HepG2 (cell line): ENCODE measurements around the gene CCDC102B. TPM values are rescaled to one million over a fixed set of nuclear protein-coding genes. Genes with fewer than 3 reads are reported as not detected.
"Not testable (repeated sequence)": the region's sequence is repeated elsewhere in the genome, so short reads cannot be mapped to it uniquely, and the experiment has no call there.

Experiments used
- ATAC-seq: fragments of 200-7000 bp; cut with Tn5 transposase; 3 replicates; pipeline ENCODE4 v1.9.1; 2020; ENCODE audit warnings: mild to moderate bottlenecking, moderate library complexity
- BruUV-seq: library from RNA; stranded (reverse); fragments of 400-500 nt; replicated peaks from 2 replicates; lab custom pipeline; 2021; lab: Mats Ljungman, UMichigan
- CTCF ChIA-PET: fragments of 300-600 bp; formaldehyde crosslinking; extraction: SDS; loops from one replicate; lab custom pipeline; 2021; ENCODE audit warnings: low total read pairs, inconsistent platforms, low intra/inter-chr PET ratio; lab: Yijun Ruan, JAX
- POLR2A ChIA-PET: fragments of 350-600 bp; sonication (Branson Sonifier 250); formaldehyde crosslinking; loops from one replicate; lab custom pipeline; 2020; ENCODE audit warnings: antibody characterized with exemption, inconsistent platforms; lab: Yijun Ruan, JAX
- DNase-seq: peaks from one replicate; pipeline ENCODE4 v3.0.0-alpha.2; 2015; ENCODE audit warnings: low spot score
- FAIRE-seq: peaks from 3 replicates; lab custom pipeline; 2011; peaks lifted over from hg19 to GRCh38; lab: Jason Lieb, UNC
- H2AFZ ChIP-seq: one replicate; pipeline ENCODE4 v1.6.1; 2011; ENCODE audit warnings: low read length, inconsistent platforms
- H3K27ac ChIP-seq: fragments of 300-600 bp; 3 replicates; pipeline ENCODE4 v1.8.0; 2011; ENCODE audit warnings: mixed run types, mild to moderate bottlenecking, mixed read lengths, low read length, inconsistent platforms; ENCODE audit not compliant: insufficient read depth; ENCODE audit errors: extremely low read length
- H3K27me3 ChIP-seq, 2 experiments: fragments of 200-600 bp in 1 of 2; 2 replicates in 1 of 2; 3 replicates in 1 of 2; pipeline versions ENCODE4 v1.6.0 to v1.8.0; 2011; ENCODE audit warnings: low read length in 2 of 2, mild to moderate bottlenecking in 2 of 2, moderate library complexity in 2 of 2, inconsistent platforms in 1 of 2; ENCODE audit not compliant: insufficient read depth in 2 of 2, control insufficient read depth in 1 of 2
- H3K36me3 ChIP-seq, 2 experiments: fragments of 200-600 bp in 1 of 2; replicated peaks in 1 of 2; 2 replicates in 1 of 2; 3 replicates in 1 of 2; pipeline versions ENCODE4 v1.5.1 to v1.8.0; 2011; ENCODE audit warnings: low read length in 2 of 2, inconsistent platforms in 1 of 2; ENCODE audit not compliant: insufficient read depth in 2 of 2, control insufficient read depth in 1 of 2
- H3K4me1 ChIP-seq: 2 replicates; pipeline ENCODE4 v1.5.1; 2012; ENCODE audit warnings: low read length, inconsistent platforms; ENCODE audit not compliant: insufficient read depth
- H3K4me2 ChIP-seq: 2 replicates; pipeline ENCODE4 v1.6.0; 2011; ENCODE audit warnings: low read depth, low read length, inconsistent platforms
- H3K4me3 ChIP-seq, 3 experiments: fragments of 200-600 bp in 1 of 3; sonication (generic), shearing (Covaris generic) in 1 of 3; replicated peaks in 1 of 3; 2 replicates each; pipeline ENCODE4 v1.5.1; 2011 to 2016; ENCODE audit warnings: low read length in 3 of 3, inconsistent platforms in 2 of 3, low read depth in 2 of 3, mild to moderate bottlenecking in 2 of 3, control low read depth in 1 of 3, mixed read lengths in 1 of 3; ENCODE audit not compliant: insufficient read depth in 1 of 3
- H3K79me2 ChIP-seq: one replicate; pipeline ENCODE4 v1.6.1; 2011; ENCODE audit warnings: low read length, inconsistent platforms; ENCODE audit not compliant: insufficient read depth
- H3K9ac ChIP-seq: 2 replicates; pipeline ENCODE4 v1.6.0; 2011; ENCODE audit warnings: mild to moderate bottlenecking, low read depth, low read length, inconsistent platforms; ENCODE audit not compliant: insufficient read depth
- H3K9me3 ChIP-seq: 2 replicates; pipeline ENCODE4 v1.5.1; 2012; ENCODE audit warnings: mild to moderate bottlenecking, low read length
- H4K20me1 ChIP-seq: 2 replicates; pipeline ENCODE4 v1.6.0; 2011; ENCODE audit warnings: inconsistent platforms, mild to moderate bottlenecking, low read length, moderate library complexity; ENCODE audit not compliant: insufficient read depth
- HNF1A ChIP-seq, 2 experiments: sonication (generic) in 1 of 2; formaldehyde crosslinking in 1 of 2; IDR thresholded peaks; 2 replicates each; pipeline versions ENCODE4 v1.4.0 to v1.6.1; 2016 to 2020; ENCODE audit warnings: borderline replicate concordance in 1 of 2, low read depth in 1 of 2, mild to moderate bottlenecking in 1 of 2, missing genetic modification reagents in 1 of 2
- KDM3A ChIP-seq: IDR thresholded peaks from 2 replicates; pipeline ENCODE4 v1.6.1; 2018; ENCODE audit warnings: low read depth, missing compliant biosample characterization
- MAF1 ChIP-seq: sonication (generic); formaldehyde crosslinking; IDR thresholded peaks from 2 replicates; pipeline ENCODE4 v1.5.0; 2020; ENCODE audit warnings: missing genetic modification reagents, borderline replicate concordance
- MLXIP ChIP-seq: sonication (generic); formaldehyde crosslinking; IDR thresholded peaks from 2 replicates; pipeline ENCODE4 v1.9.0; 2021; ENCODE audit warnings: missing genetic modification reagents, borderline replicate concordance
- PCBP1 ChIP-seq: fragments of 200-400 bp; formaldehyde crosslinking; IDR thresholded peaks from 2 replicates; pipeline ENCODE4 v1.6.1; 2017; ENCODE audit warnings: mild to moderate bottlenecking, low read depth, low read length, borderline replicate concordance
- ZNF138 ChIP-seq: sonication (generic); formaldehyde crosslinking; IDR thresholded peaks from 2 replicates; pipeline ENCODE4 v1.5.0; 2020; ENCODE audit warnings: mild to moderate bottlenecking, low read depth, missing genetic modification reagents
- ZNF282 ChIP-seq: fragments of 450-650 bp; IDR thresholded peaks from 2 replicates; pipeline ENCODE4 v1.6.1; 2018; ENCODE audit not compliant: partially characterized antibody
- WGBS: methylation state at CpG from one replicate; pipeline ENCODE4 v1.1.6; 2017; ENCODE audit warnings: low lambda C conversion rate; 5-methylcytosine and 5-hydroxymethylcytosine counted together
- in situ Hi-C: cut with HindIII; loops from 2 replicates; pipeline ENCODE4 v1.10.0; 2017; ENCODE audit warnings: low pct_unique_long_range_greater_than_20kb; ENCODE audit not compliant: extremely low pct_ligation_motif_present
- intact Hi-C: fragments of 100-400 bp; cut with micrococcal nuclease; formaldehyde crosslinking; loops from one replicate; pipeline ENCODE4 v1.10.0; 2022; ENCODE audit not compliant: unreplicated experiment
- polyA plus RNA-seq, 8 experiments: library from polyadenylated mRNA; depleted of rRNA in 3 of 8; stranded (reverse) in 7 of 8; unstranded in 1 of 8; fragments of >200 nt; fragmentation: Illumina TruSeq in 4 of 8; extraction: Trizol in 4 of 8; gene quantifications; 2 replicates each; pipeline versions ENCODE4 v1.2.1 to v1.2.3, GENCODE V29; 2011 to 2016; ENCODE audit warnings: low read depth in 4 of 8, missing spikeins in 1 of 8, mixed read lengths in 1 of 8; ENCODE audit not compliant: insufficient read depth in 1 of 8
- total RNA-seq, 5 experiments: library from RNA; depleted of rRNA; stranded (reverse); fragments of >200 nt; fragmentation: Illumina TruSeq; extraction: Trizol; gene quantifications; 2 replicates each; pipeline ENCODE4 v1.2.3, GENCODE V29; 2016; ENCODE audit warnings: low read depth in 1 of 5
- TF ChIP-seq, protein P1 (sequence below): sonication (generic); formaldehyde crosslinking; IDR thresholded peaks from 2 replicates; pipeline ENCODE4 v1.5.1; 2020; ENCODE audit warnings: missing genetic modification reagents, mild to moderate bottlenecking, borderline replicate concordance

Gene CCDC102B
- total and polyA plus RNA-seq, 2 of the 13 experiments (the other 11 are each of a cell fraction or from before 2014, with no cell fraction given), result 2.3 to 3.7 TPM

GRCh38 chr18:68942230-68942629 is 144.3 kb downstream of the CCDC102B start (continued):
- TF ChIP-seq, protein P1, sequence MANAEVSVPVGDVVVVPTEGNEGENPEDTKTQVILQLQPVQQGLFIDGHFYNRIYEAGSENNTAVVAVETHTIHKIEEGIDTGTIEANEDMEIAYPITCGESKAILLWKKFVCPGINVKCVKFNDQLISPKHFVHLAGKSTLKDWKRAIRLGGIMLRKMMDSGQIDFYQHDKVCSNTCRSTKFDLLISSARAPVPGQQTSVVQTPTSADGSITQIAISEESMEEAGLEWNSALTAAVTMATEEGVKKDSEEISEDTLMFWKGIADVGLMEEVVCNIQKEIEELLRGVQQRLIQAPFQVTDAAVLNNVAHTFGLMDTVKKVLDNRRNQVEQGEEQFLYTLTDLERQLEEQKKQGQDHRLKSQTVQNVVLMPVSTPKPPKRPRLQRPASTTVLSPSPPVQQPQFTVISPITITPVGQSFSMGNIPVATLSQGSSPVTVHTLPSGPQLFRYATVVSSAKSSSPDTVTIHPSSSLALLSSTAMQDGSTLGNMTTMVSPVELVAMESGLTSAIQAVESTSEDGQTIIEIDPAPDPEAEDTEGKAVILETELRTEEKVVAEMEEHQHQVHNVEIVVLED (CRISPR knock-in tag), result no peak
- TF ChIP-seq HNF1A (IDR thresholded peaks at IDR 0.05; ENCODE audit: low read depth), result no peak
- TF ChIP-seq HNF1A (CRISPR knock-in tag; IDR thresholded peaks at IDR 0.05; ENCODE audit: borderline replicate concordance), result no peak
- no peak for TF ChIP-seq KDM3A (CRISPR knock-in tag)
- TF ChIP-seq ZNF282, result no peak
- TF ChIP-seq PCBP1, result no peak
- no peak for TF ChIP-seq MLXIP (CRISPR knock-in tag)
- no peak for TF ChIP-seq ZNF138 (CRISPR knock-in tag)
- no peak for TF ChIP-seq MAF1 (CRISPR knock-in tag)

- CTCF ChIA-PET, POLR2A ChIA-PET, H3K9me3 ChIP-seq, H3K27ac ChIP-seq, H3K4me2 ChIP-seq, ATAC-seq, H3K4me3 ChIP-seq, H3K4me1 ChIP-seq, BruUV-seq, DNase-seq, H2AFZ ChIP-seq, H3K36me3 ChIP-seq, H4K20me1 ChIP-seq, H3K9ac ChIP-seq, H3K79me2 ChIP-seq, FAIRE-seq, H3K27me3 ChIP-seq, intact Hi-C loops, in situ Hi-C loops: not testable (repeated sequence)
- WGBS, result 44% methylated on average over 2 of the region's 2 CpGs
Observed at GRCh38 chr18:68943861-68944260, 146.0 kb downstream of the CCDC102B start.
